ENCODE measurements around the gene FLII.

DNA sequence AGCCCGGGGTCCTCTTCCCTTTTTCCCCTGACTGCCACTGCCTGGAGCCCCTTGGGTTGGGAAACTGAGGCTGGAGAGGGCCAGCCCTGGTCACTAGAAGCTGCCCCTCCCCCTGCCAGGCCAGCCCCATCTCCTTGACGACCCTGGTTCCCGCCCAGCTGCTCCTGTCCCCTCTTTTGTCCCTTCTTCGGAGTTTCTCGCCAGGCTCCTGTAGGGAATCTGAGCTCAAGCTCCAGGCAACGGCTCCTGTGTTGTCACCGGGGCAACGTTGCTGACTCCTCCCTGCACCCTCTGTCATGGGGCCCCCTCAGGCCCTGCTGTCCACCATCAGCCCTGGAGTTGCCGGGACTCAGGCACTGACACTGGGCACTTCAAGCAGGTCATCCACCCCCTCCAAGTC lies 27.4 kb downstream of the FLII start:
- no peak for TF ChIP-seq GABPA (IDR thresholded peaks at IDR 0.05; ENCODE audit: low read depth)
- TF ChIP-seq, protein P1, sequence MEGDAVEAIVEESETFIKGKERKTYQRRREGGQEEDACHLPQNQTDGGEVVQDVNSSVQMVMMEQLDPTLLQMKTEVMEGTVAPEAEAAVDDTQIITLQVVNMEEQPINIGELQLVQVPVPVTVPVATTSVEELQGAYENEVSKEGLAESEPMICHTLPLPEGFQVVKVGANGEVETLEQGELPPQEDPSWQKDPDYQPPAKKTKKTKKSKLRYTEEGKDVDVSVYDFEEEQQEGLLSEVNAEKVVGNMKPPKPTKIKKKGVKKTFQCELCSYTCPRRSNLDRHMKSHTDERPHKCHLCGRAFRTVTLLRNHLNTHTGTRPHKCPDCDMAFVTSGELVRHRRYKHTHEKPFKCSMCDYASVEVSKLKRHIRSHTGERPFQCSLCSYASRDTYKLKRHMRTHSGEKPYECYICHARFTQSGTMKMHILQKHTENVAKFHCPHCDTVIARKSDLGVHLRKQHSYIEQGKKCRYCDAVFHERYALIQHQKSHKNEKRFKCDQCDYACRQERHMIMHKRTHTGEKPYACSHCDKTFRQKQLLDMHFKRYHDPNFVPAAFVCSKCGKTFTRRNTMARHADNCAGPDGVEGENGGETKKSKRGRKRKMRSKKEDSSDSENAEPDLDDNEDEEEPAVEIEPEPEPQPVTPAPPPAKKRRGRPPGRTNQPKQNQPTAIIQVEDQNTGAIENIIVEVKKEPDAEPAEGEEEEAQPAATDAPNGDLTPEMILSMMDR (IDR thresholded peaks at IDR 0.05; ENCODE audit: insufficient read depth, low read length): no peak
- TF ChIP-seq POLR2AphosphoS5 (IDR thresholded peaks at IDR 0.05; ENCODE audit: low read depth): no peak

Measured in HL-60 (cell line).